GM12878 (cell line): Measurements from ENCODE around the gene CDH4. TPM values are rescaled to one million over a fixed set of nuclear protein-coding genes. Genes with fewer than 3 reads are reported as not detected.

ENCODE experiments used
- ATAC-seq: fragments of 200-7000 bp; cut with Tn5 transposase; 3 replicates; pipeline ENCODE4 v1.9.1; 2020; ENCODE audit warnings: mild to moderate bottlenecking, moderate library complexity
- BruUV-seq: library from RNA; stranded (reverse); fragments of 400-500 nt; replicated peaks from 2 replicates; lab custom pipeline; 2021; lab: Mats Ljungman, UMichigan
- CTCF ChIA-PET: fragments of 300-600 bp; sonication (Branson Sonifier 250); formaldehyde crosslinking; extraction: SDS; loops from one replicate; lab custom pipeline; 2021; ENCODE audit warnings: inconsistent platforms; lab: Yijun Ruan, JAX
- POLR2A ChIA-PET: fragments of 350-600 bp; formaldehyde crosslinking; extraction: SDS; loops from one replicate; lab custom pipeline; 2021; ENCODE audit warnings: inconsistent platforms; lab: Charles Lee
- RAD21 ChIA-PET: fragments of 300-600 bp; sonication (Branson Sonifier 250); formaldehyde crosslinking; loops from one replicate; lab custom pipeline; 2023; ENCODE audit warnings: antibody characterized with exemption; ENCODE audit not compliant: unreplicated experiment; lab: Charles Lee
- SMC1A ChIA-PET: fragments of 300-600 bp; sonication (Branson Sonifier 250); formaldehyde crosslinking; loops from one replicate; lab custom pipeline; 2023; ENCODE audit not compliant: unreplicated experiment, uncharacterized antibody; lab: Charles Lee
- DNase-seq: peaks from one replicate; pipeline ENCODE4 v3.0.0-alpha.2; 2011; ENCODE audit warnings: low read depth, low spot score
- FAIRE-seq: peaks from 3 replicates; lab custom pipeline; 2011; peaks lifted over from hg19 to GRCh38; lab: Jason Lieb, UNC
- H2AFZ ChIP-seq: 2 replicates; pipeline ENCODE4 v1.6.0; 2011; ENCODE audit warnings: low read depth, low read length, control low read depth; ENCODE audit not compliant: control insufficient read depth
- H3K27ac ChIP-seq: 2 replicates; pipeline ENCODE4 v1.5.1; 2011; ENCODE audit warnings: control low read depth; ENCODE audit not compliant: control insufficient read depth, insufficient read depth
- H3K27me3 ChIP-seq, 2 experiments: replicated peaks in 1 of 2; 2 replicates each; pipeline versions ENCODE4 v1.6.0 to v1.6.1; 2011; ENCODE audit warnings: low read length in 1 of 2; ENCODE audit not compliant: control insufficient read depth in 2 of 2, insufficient read depth in 2 of 2
- H3K36me3 ChIP-seq, 2 experiments: 2 replicates each; pipeline ENCODE4 v1.5.1; 2011; ENCODE audit warnings: low read length in 1 of 2; ENCODE audit not compliant: control insufficient read depth in 2 of 2, insufficient read depth in 2 of 2
- H3K4me1 ChIP-seq: 2 replicates; pipeline ENCODE4 v1.6.1; 2011; ENCODE audit warnings: mild to moderate bottlenecking, low read length, moderate library complexity, mixed read lengths; ENCODE audit not compliant: control insufficient read depth, insufficient read depth
- H3K4me2 ChIP-seq: 2 replicates; pipeline ENCODE4 v1.6.0; 2011; ENCODE audit warnings: control low read depth; ENCODE audit not compliant: control insufficient read depth, insufficient read depth
- H3K4me3 ChIP-seq: fragments of 200-600 bp; sonication (generic); 2 replicates; pipeline ENCODE4 v1.5.1; 2016
- H3K79me2 ChIP-seq: 2 replicates; pipeline ENCODE4 v1.6.0; 2011; ENCODE audit warnings: low read length; ENCODE audit not compliant: control insufficient read depth, insufficient read depth
- H3K9ac ChIP-seq: 2 replicates; pipeline ENCODE4 v1.8.0; 2011; ENCODE audit warnings: low read length, control low read depth, mixed read lengths; ENCODE audit not compliant: control insufficient read depth, insufficient read depth
- H3K9me3 ChIP-seq: replicated peaks from 3 replicates; pipeline ENCODE4 v1.5.1; 2011; ENCODE audit warnings: mild to moderate bottlenecking, low read length; ENCODE audit not compliant: control insufficient read depth, insufficient read depth
- H4K20me1 ChIP-seq: 2 replicates; pipeline ENCODE4 v1.6.0; 2011; ENCODE audit not compliant: control insufficient read depth, insufficient read depth
- CBFB ChIP-seq: IDR thresholded peaks from 2 replicates; pipeline ENCODE4 v1.6.1; 2016; ENCODE audit warnings: antibody characterized with exemption, low read depth
- CBX3 ChIP-seq: fragments of 200-600 bp; sonication (generic); IDR thresholded peaks from 2 replicates; pipeline ENCODE4 v1.6.1; 2016; ENCODE audit warnings: low read depth, borderline replicate concordance
- E2F4 ChIP-seq: IDR thresholded peaks from 2 replicates; pipeline ENCODE4 v1.6.1; 2012; ENCODE audit warnings: low read depth, low read length, improper control_type of control experiment
- EGR1 ChIP-seq, 2 experiments: IDR thresholded peaks; 1 replicate in 1 of 2; 2 replicates in 1 of 2; pipeline ENCODE4 v1.6.1; 2011 to 2012; ENCODE audit warnings: low read depth in 2 of 2, low read length in 2 of 2, borderline replicate concordance in 1 of 2, mild to moderate bottlenecking in 1 of 2, moderate library complexity in 1 of 2
- HCFC1 ChIP-seq: fragments of 150-350 bp; IDR thresholded peaks from 2 replicates; pipeline ENCODE4 v1.6.1; 2014; ENCODE audit warnings: low read length
- KAT2A ChIP-seq: conservative IDR thresholded peaks from 2 replicates; pipeline ENCODE4 v1.6.1; 2011; ENCODE audit warnings: low read depth, low read length; ENCODE audit not compliant: control insufficient read depth
- MXI1 ChIP-seq: fragments of 150-350 bp; IDR thresholded peaks from 2 replicates; pipeline ENCODE4 v1.6.1; 2011; ENCODE audit warnings: low read depth, mild to moderate bottlenecking, inconsistent platforms, low read length, improper control_type of control experiment
- MYC ChIP-seq: IDR thresholded peaks from 2 replicates; pipeline ENCODE4 v1.6.1; 2011; ENCODE audit warnings: mild to moderate bottlenecking, low read length, moderate library complexity, inconsistent platforms; ENCODE audit not compliant: insufficient read depth, insufficient replicate concordance, insufficient read length, severe bottlenecking
- NFIC ChIP-seq: IDR thresholded peaks from 2 replicates; pipeline ENCODE4 v1.6.1; 2012; ENCODE audit warnings: low read depth, mild to moderate bottlenecking, inconsistent platforms, low read length, moderate library complexity
- PML ChIP-seq: IDR thresholded peaks from 2 replicates; pipeline ENCODE4 v1.6.1; 2012; ENCODE audit warnings: low read length, inconsistent platforms
- RUNX3 ChIP-seq: IDR thresholded peaks from 2 replicates; pipeline ENCODE4 v1.6.1; 2012; ENCODE audit warnings: low read length, inconsistent platforms
- SP1 ChIP-seq: IDR thresholded peaks from one replicate; pipeline ENCODE4 v1.6.1; 2011; ENCODE audit warnings: low read depth, low read length
- ZNF207 ChIP-seq: fragments of 450-650 bp; IDR thresholded peaks from 2 replicates; pipeline ENCODE4 v1.6.1; 2014; ENCODE audit warnings: antibody characterized with exemption, mild to moderate bottlenecking, borderline replicate concordance
- ZNF24 ChIP-seq: fragments of 450-650 bp; IDR thresholded peaks from 2 replicates; pipeline ENCODE4 v1.6.1; 2017; ENCODE audit warnings: antibody characterized with exemption, mild to moderate bottlenecking
- WGBS: methylation state at CpG from one replicate; pipeline ENCODE4 v1.1.6; 2016; ENCODE audit warnings: low lambda C conversion rate; ENCODE audit not compliant: insufficient replicate concordance, insufficient coverage; ENCODE audit errors: missing lambda C conversion rate; 5-methylcytosine and 5-hydroxymethylcytosine counted together
- in situ Hi-C: fragments of 300-500 bp; cut with MboI; formaldehyde crosslinking; loops from 9 replicates; pipeline ENCODE4 v1.14.3; 2018; ENCODE audit warnings: mixed read lengths
- intact Hi-C: fragments of 100-400 bp; cut with micrococcal nuclease; formaldehyde crosslinking; loops from one replicate; pipeline ENCODE4 v1.14.2; 2022; ENCODE audit not compliant: unreplicated experiment
- polyA plus RNA-seq, 11 experiments: library from polyadenylated mRNA; depleted of rRNA in 4 of 11; unstranded in 6 of 11; stranded (reverse) in 5 of 11; fragments of >200 nt; fragmentation: Nextera tagmentation in 4 of 11; fragmentation: Illumina TruSeq in 1 of 11; extraction: Ambion mirVana in 4 of 11; extraction: Trizol in 1 of 11; gene quantifications; 1 replicate in 1 of 11; 2 replicates in 10 of 11; pipeline versions ENCODE4 v1.2.1 to v1.2.3, GENCODE V29; 2011 to 2016; ENCODE audit warnings: inconsistent platforms in 2 of 11, missing spikeins in 2 of 11, low read depth in 1 of 11
- total RNA-seq, 4 experiments: library from RNA; depleted of rRNA in 3 of 4; stranded (reverse); fragments of >200 nt in 3 of 4; fragmentation: Illumina TruSeq in 1 of 4; extraction: Trizol in 1 of 4; gene quantifications; 2 replicates each; pipeline versions ENCODE4 v1.2.1 to v1.2.3, GENCODE V29; 2013 to 2021
- TF ChIP-seq, protein P1 (sequence below): fragments of 450-650 bp; IDR thresholded peaks from 2 replicates; pipeline ENCODE4 v1.6.1; 2017; ENCODE audit warnings: low read depth, mild to moderate bottlenecking, moderate library complexity
- TF ChIP-seq, protein P2 (sequence below): fragments of 450-650 bp; IDR thresholded peaks from 2 replicates; pipeline ENCODE4 v1.6.1; 2018; ENCODE audit warnings: mild to moderate bottlenecking, low read depth, moderate library complexity; ENCODE audit not compliant: partially characterized antibody

The CDH4 gene
- total and polyA plus RNA-seq, 10 of the 15 experiments (the other 5 are each of a cell fraction or from before 2014, with no cell fraction given), result not detected

DNA sequence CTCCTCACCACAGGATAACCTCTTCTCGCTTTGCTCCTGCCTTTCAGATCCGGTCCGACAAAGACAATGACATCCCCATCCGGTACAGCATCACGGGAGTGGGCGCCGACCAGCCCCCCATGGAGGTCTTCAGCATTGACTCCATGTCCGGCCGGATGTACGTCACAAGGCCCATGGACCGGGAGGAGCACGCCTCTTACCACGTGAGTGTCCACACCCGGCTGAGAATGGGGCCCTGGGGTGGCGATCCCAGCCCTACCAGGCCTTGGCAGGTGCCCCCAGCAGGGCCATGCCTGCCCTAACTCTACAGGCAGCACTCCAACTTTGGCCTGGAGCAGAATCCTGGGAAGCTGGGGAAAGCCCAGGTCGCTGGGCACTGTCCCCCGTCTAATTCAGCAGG lies 592.6 kb downstream of the CDH4 start:
- in situ Hi-C loops, result loop anchor here (5.0 to 25.0 kb wide), 3 partner anchors 47 to 857 kb away; no protein-coding TSS in a partner anchor
- Histone ChIP-seq H3K9ac (no peak overlapping the region), H3K4me3 (no peak overlapping the region), H3K9me3 (no peaks in the 10 kb centered on the region), H3K36me3 (no peaks in the 10 kb centered on the region), H3K4me1 (no peaks in the 10 kb centered on the region)
- 57% methylated on average over 16 of the region's 17 CpGs for WGBS
- ChIA-PET RAD21 (no interaction called here), SMC1A (no interaction called here)
- intact Hi-C loops, result no loop called here
- BruUV-seq, result no TSS peak
- no peak for DNase-seq
- TF ChIP-seq KAT2A (no peak), MYC (no peak), SP1 (no peak), MXI1 (no peak), EGR1 (IDR thresholded peaks at IDR 0.05; ENCODE audit: borderline replicate concordance in 1 of 2, low read depth in 2 of 2, low read length in 2 of 2) (no peak), ZNF24 (no peak), CBFB (no peak), HCFC1 (no peak), NFIC (no peak), RUNX3 (no peak), PML (no peak), E2F4 (no peak), ZNF207 (no peak), CBX3 (no peak)
- TF ChIP-seq, protein P1, sequence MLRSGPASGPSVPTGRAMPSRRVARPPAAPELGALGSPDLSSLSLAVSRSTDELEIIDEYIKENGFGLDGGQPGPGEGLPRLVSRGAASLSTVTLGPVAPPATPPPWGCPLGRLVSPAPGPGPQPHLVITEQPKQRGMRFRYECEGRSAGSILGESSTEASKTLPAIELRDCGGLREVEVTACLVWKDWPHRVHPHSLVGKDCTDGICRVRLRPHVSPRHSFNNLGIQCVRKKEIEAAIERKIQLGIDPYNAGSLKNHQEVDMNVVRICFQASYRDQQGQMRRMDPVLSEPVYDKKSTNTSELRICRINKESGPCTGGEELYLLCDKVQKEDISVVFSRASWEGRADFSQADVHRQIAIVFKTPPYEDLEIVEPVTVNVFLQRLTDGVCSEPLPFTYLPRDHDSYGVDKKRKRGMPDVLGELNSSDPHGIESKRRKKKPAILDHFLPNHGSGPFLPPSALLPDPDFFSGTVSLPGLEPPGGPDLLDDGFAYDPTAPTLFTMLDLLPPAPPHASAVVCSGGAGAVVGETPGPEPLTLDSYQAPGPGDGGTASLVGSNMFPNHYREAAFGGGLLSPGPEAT, result no peak
- TF ChIP-seq, protein P2, sequence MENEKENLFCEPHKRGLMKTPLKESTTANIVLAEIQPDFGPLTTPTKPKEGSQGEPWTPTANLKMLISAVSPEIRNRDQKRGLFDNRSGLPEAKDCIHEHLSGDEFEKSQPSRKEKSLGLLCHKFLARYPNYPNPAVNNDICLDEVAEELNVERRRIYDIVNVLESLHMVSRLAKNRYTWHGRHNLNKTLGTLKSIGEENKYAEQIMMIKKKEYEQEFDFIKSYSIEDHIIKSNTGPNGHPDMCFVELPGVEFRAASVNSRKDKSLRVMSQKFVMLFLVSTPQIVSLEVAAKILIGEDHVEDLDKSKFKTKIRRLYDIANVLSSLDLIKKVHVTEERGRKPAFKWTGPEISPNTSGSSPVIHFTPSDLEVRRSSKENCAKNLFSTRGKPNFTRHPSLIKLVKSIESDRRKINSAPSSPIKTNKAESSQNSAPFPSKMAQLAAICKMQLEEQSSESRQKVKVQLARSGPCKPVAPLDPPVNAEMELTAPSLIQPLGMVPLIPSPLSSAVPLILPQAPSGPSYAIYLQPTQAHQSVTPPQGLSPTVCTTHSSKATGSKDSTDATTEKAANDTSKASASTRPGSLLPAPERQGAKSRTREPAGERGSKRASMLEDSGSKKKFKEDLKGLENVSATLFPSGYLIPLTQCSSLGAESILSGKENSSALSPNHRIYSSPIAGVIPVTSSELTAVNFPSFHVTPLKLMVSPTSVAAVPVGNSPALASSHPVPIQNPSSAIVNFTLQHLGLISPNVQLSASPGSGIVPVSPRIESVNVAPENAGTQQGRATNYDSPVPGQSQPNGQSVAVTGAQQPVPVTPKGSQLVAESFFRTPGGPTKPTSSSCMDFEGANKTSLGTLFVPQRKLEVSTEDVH, result no peak
- TF ChIP-seq, all 136 proteins: peak for 0
- ChIA-PET POLR2A (no interaction called here), CTCF (no interaction called here)
- no peak overlapping the region for H3K4me2 ChIP-seq
- ATAC-seq (no peak), FAIRE-seq (no peak)
- no peak overlapping the region for H3K27ac ChIP-seq
- no peak overlapping the region for H2AFZ ChIP-seq
- H4K20me1 ChIP-seq, result no peaks in the 10 kb centered on the region
- H3K27me3 ChIP-seq, result no peaks in the 10 kb centered on the region
- H3K79me2 ChIP-seq, result no peaks in the 10 kb centered on the region
